Activated CD4-positive, alpha-beta T cell treated with anti-CD3 and anti-CD28 coated beads, Interleukin-2, amount 50 U/mL, for 1 hour (primary cell): ENCODE data around the gene LRCOL1.

Experiments used
- DNase-seq: peaks from one replicate; pipeline ENCODE4 v3.0.0-alpha.2; 2020

LRCOL1 gene

GRCh38 chr12:132618683-132619043 lies 8.3 kb upstream of the LRCOL1 start, which contains the start of gene P2RX2:
P2RX2 (plus strand) TSS chr12:132618776; CDS start chr12:132618817, 41 bp downstream.
- no peak for DNase-seq

- no peak for DNase-seq
Observed at GRCh38 chr12:132617822-132618682, 7.7 kb upstream of the LRCOL1 start.

- DNase-seq, result no peak
Observed at GRCh38 chr12:132617135-132617701, 6.8 kb upstream of the LRCOL1 start.

- no peak for DNase-seq
Observed at GRCh38 chr12:132615579-132616038, 5.2 kb upstream of the LRCOL1 start.

GRCh38 chr12:132614861-132615578 lies 4.6 kb upstream of the LRCOL1 start:
- DNase-seq, result peak; percentile 78

- DNase-seq, result no peak
Observed at GRCh38 chr12:132614029-132614428, 3.6 kb upstream of the LRCOL1 start.

- DNase-seq, result no peak
Observed at GRCh38 chr12:132611620-132612019, 1.2 kb upstream of the LRCOL1 start.

- DNase-seq, result no peak
Observed at GRCh38 chr12:132610866-132611602, 652 bp upstream of the LRCOL1 start.

- DNase-seq, result no peak
Observed at GRCh38 chr12:132608231-132609171, 1.9 kb downstream of the LRCOL1 start.

- no peak for DNase-seq
Observed at GRCh38 chr12:132606927-132607326, 3.5 kb downstream of the LRCOL1 start.

- DNase-seq, result no peak
Observed at GRCh38 chr12:132606466-132606865, 3.9 kb downstream of the LRCOL1 start.

- no peak for DNase-seq
Observed at GRCh38 chr12:132605892-132606291, 4.5 kb downstream of the LRCOL1 start.

- no peak for DNase-seq
Observed at GRCh38 chr12:132604668-132605441, 5.5 kb downstream of the LRCOL1 start.

- no peak for DNase-seq
Observed at GRCh38 chr12:132604151-132604618, 6.2 kb downstream of the LRCOL1 start.

GRCh38 chr12:132603240-132604150 lies 6.9 kb downstream of the LRCOL1 start:
- no peak for DNase-seq

- DNase-seq, result no peak
Observed at GRCh38 chr12:132602572-132603239, 7.7 kb downstream of the LRCOL1 start.

GRCh38 chr12:132601171-132601883 lies 9.1 kb downstream of the LRCOL1 start:
- no peak for DNase-seq
